A549 (cell line): ENCODE data around the gene PRAMEF1.

Source experiments
- CTCF ChIP-seq: fragments of >200 bp; sonication (Bioruptor Twin); formaldehyde crosslinking; IDR thresholded peaks from 3 replicates; pipeline ENCODE4 v1.5.1; 2016
- EP300 ChIP-seq, 2 experiments: fragments of >200 bp; sonication (Bioruptor Twin); formaldehyde crosslinking; IDR thresholded peaks; 2 replicates in 1 of 2; 3 replicates in 1 of 2; pipeline ENCODE4 v1.6.1; 2016 to 2017
- HMGXB4 ChIP-seq: fragments of 250-450 bp; sonication (Bioruptor Pico); IDR thresholded peaks from 2 replicates; pipeline ENCODE4 v1.5.0; 2021; ENCODE audit warnings: mild to moderate bottlenecking, moderate library complexity, borderline replicate concordance
- RCOR1 ChIP-seq: fragments of 150-350 bp; IDR thresholded peaks from 2 replicates; pipeline ENCODE4 v1.6.1; 2014; ENCODE audit warnings: antibody characterized with exemption, low read length, low read depth
- USF2 ChIP-seq: fragments of 450-650 bp; IDR thresholded peaks from 2 replicates; pipeline ENCODE4 v1.6.1; 2014; ENCODE audit warnings: antibody characterized with exemption

- TF ChIP-seq RCOR1 (no peak), USF2 (no peak), CTCF (no peak), HMGXB4 (no peak), EP300 (IDR thresholded peaks at IDR 0.05) (no peak)
Measured at GRCh38 chr1:12756768-12757413, 34.3 kb upstream of the PRAMEF1 start.
